ENCODE data around the gene ATG16L2. TPM values are rescaled to one million over a fixed set of nuclear protein-coding genes. Genes with fewer than 3 reads are reported as not detected.

ATG16L2 gene
- total and polyA plus RNA-seq, 2 donors (not counting 1 experiment from before 2014, with no cell fraction given) = 3.3 to 8.8 TPM

GRCh38 chr11:72774499-72774898 lies 39.7 kb upstream of the ATG16L2 start:
- H3K9ac ChIP-seq (ENCODE audit: insufficient read depth, low read length) = no peak overlapping the region
- no peaks in the 10 kb centered on the region for H3K36me3 ChIP-seq (ENCODE audit: control insufficient read depth, insufficient read depth, low read length)
- no peaks in the 10 kb centered on the region for H3K79me2 ChIP-seq (ENCODE audit: control insufficient read depth, insufficient read depth, low read length)
- H3K4me1 ChIP-seq (ENCODE audit: control insufficient read depth, extremely low read depth, insufficient read depth, low read length) = peaks cover 19% of the 10 kb centered on the region
- no peaks in the 10 kb centered on the region for H3K9me3 ChIP-seq (ENCODE audit: control insufficient read depth, insufficient read depth, low read depth, low read length)
- no peaks in the 10 kb centered on the region for H3K27me3 ChIP-seq (ENCODE audit: control insufficient read depth, insufficient read depth, low read length)
- H3K4me3 ChIP-seq (replicated peaks in 1 of 4; ENCODE audit: control extremely low read depth in 1 of 4, insufficient read depth in 1 of 4, low read depth in 3 of 4, low read length in 4 of 4) = no peak overlapping the region
- no peak for DNase-seq (ENCODE audit: low read depth in 2 of 2)
- H3K27ac ChIP-seq (ENCODE audit: insufficient read depth, low read length) = no peak overlapping the region
- H2AFZ ChIP-seq (ENCODE audit: low read length) = no peak overlapping the region
- no peaks in the 10 kb centered on the region for H4K20me1 ChIP-seq (ENCODE audit: control insufficient read depth, extremely low read depth, insufficient read depth, low read length)
- no peak for TF ChIP-seq EZH2 (IDR thresholded peaks at IDR 0.05; ENCODE audit: low read length, missing control alignments)
- no peak for TF ChIP-seq CTCF (conservative IDR thresholded peaks at IDR 0.05 in 1 of 2, IDR thresholded peaks at IDR 0.05 in 1 of 2; ENCODE audit: low read depth in 1 of 2, low read length in 2 of 2)
- H3K4me2 ChIP-seq (ENCODE audit: extremely low read depth, insufficient read depth, low read length) = no peak overlapping the region

GRCh38 chr11:72775288-72776110 lies 38.7 kb upstream of the ATG16L2 start:
- H3K36me3 ChIP-seq (ENCODE audit: control insufficient read depth, insufficient read depth, low read length) = no peaks in the 10 kb centered on the region
- no peak overlapping the region for H2AFZ ChIP-seq (ENCODE audit: low read length)
- no peak overlapping the region for H3K9ac ChIP-seq (ENCODE audit: insufficient read depth, low read length)
- no peak overlapping the region for H3K27ac ChIP-seq (ENCODE audit: insufficient read depth, low read length)
- no peak overlapping the region for H3K4me2 ChIP-seq (ENCODE audit: extremely low read depth, insufficient read depth, low read length)
- H3K27me3 ChIP-seq (ENCODE audit: control insufficient read depth, insufficient read depth, low read length) = peaks cover 3% of the 10 kb centered on the region
- no peaks in the 10 kb centered on the region for H3K79me2 ChIP-seq (ENCODE audit: control insufficient read depth, insufficient read depth, low read length)
- no peaks in the 10 kb centered on the region for H3K9me3 ChIP-seq (ENCODE audit: control insufficient read depth, insufficient read depth, low read depth, low read length)
- no peak overlapping the region for H3K4me3 ChIP-seq (replicated peaks in 1 of 4; ENCODE audit: control extremely low read depth in 1 of 4, insufficient read depth in 1 of 4, low read depth in 3 of 4, low read length in 4 of 4)
- H3K4me1 ChIP-seq (ENCODE audit: control insufficient read depth, extremely low read depth, insufficient read depth, low read length) = peaks cover 19% of the 10 kb centered on the region
- DNase-seq (ENCODE audit: low read depth in 2 of 2) = no peak
- no peaks in the 10 kb centered on the region for H4K20me1 ChIP-seq (ENCODE audit: control insufficient read depth, extremely low read depth, insufficient read depth, low read length)
- no peak for TF ChIP-seq EZH2 (IDR thresholded peaks at IDR 0.05; ENCODE audit: low read length, missing control alignments)
- TF ChIP-seq CTCF (conservative IDR thresholded peaks at IDR 0.05 in 1 of 2, IDR thresholded peaks at IDR 0.05 in 1 of 2; ENCODE audit: low read depth in 1 of 2, low read length in 2 of 2) = no peak

- no peak overlapping the region for H2AFZ ChIP-seq (ENCODE audit: low read length)
- H3K27me3 ChIP-seq (ENCODE audit: control insufficient read depth, insufficient read depth, low read length) = peaks cover 3% of the 10 kb centered on the region
- no peaks in the 10 kb centered on the region for H4K20me1 ChIP-seq (ENCODE audit: control insufficient read depth, extremely low read depth, insufficient read depth, low read length)
- H3K4me2 ChIP-seq (ENCODE audit: extremely low read depth, insufficient read depth, low read length) = no peak overlapping the region
- DNase-seq (ENCODE audit: low read depth in 2 of 2) = no peak
- H3K27ac ChIP-seq (ENCODE audit: insufficient read depth, low read length) = no peak overlapping the region
- no peak overlapping the region for H3K4me3 ChIP-seq (replicated peaks in 1 of 4; ENCODE audit: control extremely low read depth in 1 of 4, insufficient read depth in 1 of 4, low read depth in 3 of 4, low read length in 4 of 4)
- TF ChIP-seq CTCF (conservative IDR thresholded peaks at IDR 0.05 in 1 of 2, IDR thresholded peaks at IDR 0.05 in 1 of 2; ENCODE audit: low read depth in 1 of 2, low read length in 2 of 2) (no peak), EZH2 (IDR thresholded peaks at IDR 0.05; ENCODE audit: low read length, missing control alignments) (no peak)
- H3K9ac ChIP-seq (ENCODE audit: insufficient read depth, low read length) = no peak overlapping the region
- peaks cover 17% of the 10 kb centered on the region for H3K4me1 ChIP-seq (ENCODE audit: control insufficient read depth, extremely low read depth, insufficient read depth, low read length)
- H3K79me2 ChIP-seq (ENCODE audit: control insufficient read depth, insufficient read depth, low read length) = no peaks in the 10 kb centered on the region
- H3K36me3 ChIP-seq (ENCODE audit: control insufficient read depth, insufficient read depth, low read length) = no peaks in the 10 kb centered on the region
- no peaks in the 10 kb centered on the region for H3K9me3 ChIP-seq (ENCODE audit: control insufficient read depth, insufficient read depth, low read depth, low read length)
Measured at GRCh38 chr11:72776117-72776843, 37.9 kb upstream of the ATG16L2 start.

Data from fibroblast of lung (primary cell).